ENCODE results near the gene NKIRAS1.

The NKIRAS1 gene

GRCh38 chr3:23843869-23844268 lies 72.9 kb downstream of the NKIRAS1 start:
- no peak overlapping the region for H3K27ac ChIP-seq
- no peaks in the 10 kb centered on the region for H3K27me3 ChIP-seq (ENCODE audit: insufficient read depth, low read depth)
- H3K4me2 ChIP-seq, result no peak overlapping the region
- H4K20me1 ChIP-seq (ENCODE audit: insufficient read depth), result peaks cover 33% of the 10 kb centered on the region; the same call in 1 of the 2 replicates
- H3K36me3 ChIP-seq (ENCODE audit: insufficient read depth), result no peaks in the 10 kb centered on the region
- H3K79me2 ChIP-seq (ENCODE audit: insufficient read depth, low read depth), result peaks cover 92% of the 10 kb centered on the region
- TF ChIP-seq, protein P1, sequence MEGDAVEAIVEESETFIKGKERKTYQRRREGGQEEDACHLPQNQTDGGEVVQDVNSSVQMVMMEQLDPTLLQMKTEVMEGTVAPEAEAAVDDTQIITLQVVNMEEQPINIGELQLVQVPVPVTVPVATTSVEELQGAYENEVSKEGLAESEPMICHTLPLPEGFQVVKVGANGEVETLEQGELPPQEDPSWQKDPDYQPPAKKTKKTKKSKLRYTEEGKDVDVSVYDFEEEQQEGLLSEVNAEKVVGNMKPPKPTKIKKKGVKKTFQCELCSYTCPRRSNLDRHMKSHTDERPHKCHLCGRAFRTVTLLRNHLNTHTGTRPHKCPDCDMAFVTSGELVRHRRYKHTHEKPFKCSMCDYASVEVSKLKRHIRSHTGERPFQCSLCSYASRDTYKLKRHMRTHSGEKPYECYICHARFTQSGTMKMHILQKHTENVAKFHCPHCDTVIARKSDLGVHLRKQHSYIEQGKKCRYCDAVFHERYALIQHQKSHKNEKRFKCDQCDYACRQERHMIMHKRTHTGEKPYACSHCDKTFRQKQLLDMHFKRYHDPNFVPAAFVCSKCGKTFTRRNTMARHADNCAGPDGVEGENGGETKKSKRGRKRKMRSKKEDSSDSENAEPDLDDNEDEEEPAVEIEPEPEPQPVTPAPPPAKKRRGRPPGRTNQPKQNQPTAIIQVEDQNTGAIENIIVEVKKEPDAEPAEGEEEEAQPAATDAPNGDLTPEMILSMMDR (conservative IDR thresholded peaks at IDR 0.05; ENCODE audit: low read depth, low read length), result no peak
- peaks cover 9% of the 10 kb centered on the region for H3K4me1 ChIP-seq (ENCODE audit: low read depth, poor library complexity, severe bottlenecking)
- H3K4me3 ChIP-seq (IDR thresholded peaks at IDR 0.05; ENCODE audit: insufficient read depth, low read depth, low read length), result no peak overlapping the region
- no peak overlapping the region for H3K9ac ChIP-seq
- H2AFZ ChIP-seq (ENCODE audit: low read depth), result no peak overlapping the region
